HG02759 (cell line): ENCODE measurements around the gene VPS37D.
A peak's percentile ranks its signal among the peaks of the same experiment; 100 is the strongest.
"Not testable (repeated sequence)": the region's sequence is repeated elsewhere in the genome, so short reads cannot be mapped to it uniquely, and the experiment has no call there.

Source experiments
- ATAC-seq: cut with Tn5 transposase; IDR thresholded peaks from one replicate; pipeline ENCODE4 v1.9.1; 2021; ENCODE audit warnings: mild to moderate bottlenecking, moderate library complexity; ENCODE audit not compliant: unreplicated experiment

Gene VPS37D

GRCh38 chr7:73667344-73668102 lies at the start of gene VPS37D:
Gene VPS37D, plus strand, starts transcription at chr7:73667831. Its CDS starts 128 bp downstream, at chr7:73667959.
- ATAC-seq = peak; percentile 95

- ATAC-seq = no peak
Observed at GRCh38 chr7:73618538-73618937, 49.1 kb upstream of the VPS37D start.

- ATAC-seq = not testable (repeated sequence)
Observed at GRCh38 chr7:73619394-73619793, 48.2 kb upstream of the VPS37D start.

- no peak for ATAC-seq
Observed at GRCh38 chr7:73621168-73622063, 46.2 kb upstream of the VPS37D start.

GRCh38 chr7:73622527-73622908 lies 45.1 kb upstream of the VPS37D start:
- no peak for ATAC-seq

- no peak for ATAC-seq
Observed at GRCh38 chr7:73622909-73623797, 44.5 kb upstream of the VPS37D start.

GRCh38 chr7:73623798-73624668 lies 43.6 kb upstream of the VPS37D start, which contains the start of gene MLXIPL:
Gene MLXIPL, minus strand, starts transcription at chr7:73624522. Its CDS starts 30 bp downstream, at chr7:73624492.
- ATAC-seq = no peak

- no peak for ATAC-seq
Observed at GRCh38 chr7:73624669-73625001, 43.0 kb upstream of the VPS37D start.

- no peak for ATAC-seq
Observed at GRCh38 chr7:73625276-73625675, 42.4 kb upstream of the VPS37D start.

GRCh38 chr7:73626814-73627213 lies 40.8 kb upstream of the VPS37D start:
- ATAC-seq = no peak

GRCh38 chr7:73628504-73628903 lies 39.1 kb upstream of the VPS37D start:
- ATAC-seq = no peak

- ATAC-seq = no peak
Observed at GRCh38 chr7:73631558-73631957, 36.1 kb upstream of the VPS37D start.

GRCh38 chr7:73633323-73633722 lies 34.3 kb upstream of the VPS37D start:
- ATAC-seq = no peak

- ATAC-seq = no peak
Observed at GRCh38 chr7:73633844-73634243, 33.8 kb upstream of the VPS37D start.

- ATAC-seq = no peak
Observed at GRCh38 chr7:73635428-73636200, 32.0 kb upstream of the VPS37D start.

GRCh38 chr7:73638911-73639310 lies 28.7 kb upstream of the VPS37D start:
- no peak for ATAC-seq

- no peak for ATAC-seq
Observed at GRCh38 chr7:73642834-73643233, 24.8 kb upstream of the VPS37D start.

GRCh38 chr7:73644688-73645286 lies 22.8 kb upstream of the VPS37D start:
- no peak for ATAC-seq

GRCh38 chr7:73645643-73646174 lies 21.9 kb upstream of the VPS37D start:
- no peak for ATAC-seq
